Liver (tissue), 9 donors: ENCODE results near the gene SNAPC2. TPM values are rescaled to one million over a fixed set of nuclear protein-coding genes. Genes with fewer than 3 reads are reported as not detected.

Source experiments
- DNase-seq: peaks from one replicate; pipeline ENCODE4 v3.0.0-alpha.2; 2017; ENCODE audit warnings: low spot score
- H3K27ac ChIP-seq, 2 donors: one replicate each; pipeline ENCODE4 v1.7.0; 2013; ENCODE audit warnings: inconsistent platforms in 2 of 2, low read length in 2 of 2, control low read depth in 1 of 2, low read depth in 1 of 2, mild to moderate bottlenecking in 1 of 2
- H3K27me3 ChIP-seq, 4 donors: one replicate each; pipeline versions ENCODE4 v1.6.1 to v1.7.0; 2013; ENCODE audit warnings: low read length in 3 of 4, inconsistent platforms in 1 of 4, mild to moderate bottlenecking in 1 of 4, moderate library complexity in 1 of 4; ENCODE audit not compliant: control insufficient read depth in 4 of 4, insufficient read depth in 4 of 4
- H3K36me3 ChIP-seq, 4 donors: one replicate each; pipeline versions ENCODE4 v1.6.1 to v1.7.0; 2013; ENCODE audit warnings: low read length in 3 of 4, mild to moderate bottlenecking in 3 of 4, low read depth in 1 of 4, moderate library complexity in 1 of 4; ENCODE audit not compliant: control insufficient read depth in 4 of 4, insufficient read depth in 3 of 4
- H3K4me1 ChIP-seq, 4 donors: one replicate each; pipeline versions ENCODE4 v1.6.1 to v1.7.0; 2013; ENCODE audit warnings: low read length in 3 of 4, mild to moderate bottlenecking in 3 of 4, moderate library complexity in 1 of 4; ENCODE audit not compliant: control insufficient read depth in 4 of 4, insufficient read depth in 4 of 4
- H3K4me3 ChIP-seq, 3 donors: one replicate each; pipeline versions ENCODE4 v1.6.1 to v1.7.0; 2013; ENCODE audit warnings: low read length in 3 of 3, control low read depth in 1 of 3, low read depth in 1 of 3, mild to moderate bottlenecking in 1 of 3
- H3K9ac ChIP-seq, 2 donors: one replicate each; pipeline ENCODE4 v1.7.0; 2013; ENCODE audit warnings: low read length in 2 of 2, mild to moderate bottlenecking in 2 of 2, moderate library complexity in 2 of 2, control low read depth in 1 of 2, low read depth in 1 of 2
- H3K9me3 ChIP-seq, 4 donors: one replicate each; pipeline versions ENCODE4 v1.6.1 to v1.7.0; 2013; ENCODE audit warnings: low read length in 3 of 4; ENCODE audit not compliant: control insufficient read depth in 4 of 4
- EGR1 ChIP-seq, 2 donors: IDR thresholded peaks; 2 replicates each; pipeline ENCODE4 v1.6.1; 2016 to 2018; ENCODE audit warnings: antibody characterized with exemption in 2 of 2, low read depth in 2 of 2
- FOXA1 ChIP-seq: IDR thresholded peaks from 2 replicates; pipeline ENCODE4 v1.6.1; 2016; ENCODE audit warnings: antibody characterized with exemption
- FOXA2 ChIP-seq: IDR thresholded peaks from 2 replicates; pipeline ENCODE4 v1.6.1; 2016; ENCODE audit warnings: antibody characterized with exemption
- GABPA ChIP-seq, 2 donors: IDR thresholded peaks in 1 of 2; conservative IDR thresholded peaks in 1 of 2; 2 replicates each; pipeline ENCODE4 v1.6.1; 2016; ENCODE audit warnings: antibody characterized with exemption in 2 of 2, mild to moderate bottlenecking in 1 of 2, moderate library complexity in 1 of 2
- HNF4A ChIP-seq, 2 donors: conservative IDR thresholded peaks; 2 replicates each; pipeline ENCODE4 v1.6.1; 2016; ENCODE audit warnings: antibody characterized with exemption in 2 of 2, mild to moderate bottlenecking in 2 of 2
- HNF4G ChIP-seq: IDR thresholded peaks from 2 replicates; pipeline ENCODE4 v1.6.1; 2016; ENCODE audit warnings: antibody characterized with exemption
- JUND ChIP-seq, 2 donors: IDR thresholded peaks; 2 replicates each; pipeline ENCODE4 v1.6.1; 2016; ENCODE audit warnings: antibody characterized with exemption in 2 of 2
- NR2F2 ChIP-seq: IDR thresholded peaks from 2 replicates; pipeline ENCODE4 v1.6.1; 2016; ENCODE audit warnings: antibody characterized with exemption
- RAD21 ChIP-seq, 2 donors: IDR thresholded peaks; 2 replicates each; pipeline ENCODE4 v1.6.1; 2016; ENCODE audit warnings: antibody characterized with exemption in 2 of 2, mild to moderate bottlenecking in 2 of 2
- RXRA ChIP-seq, 2 donors: IDR thresholded peaks; 2 replicates each; pipeline ENCODE4 v1.6.1; 2017 to 2018; ENCODE audit warnings: antibody characterized with exemption in 2 of 2, mild to moderate bottlenecking in 1 of 2
- SP1 ChIP-seq: IDR thresholded peaks from 2 replicates; pipeline ENCODE4 v1.6.1; 2018; ENCODE audit warnings: antibody characterized with exemption, mild to moderate bottlenecking
- YY1 ChIP-seq: IDR thresholded peaks from 2 replicates; pipeline ENCODE4 v1.6.1; 2016; ENCODE audit warnings: antibody characterized with exemption, mild to moderate bottlenecking
- WGBS: extraction: QIAGEN DNeasy Blood & Tissue Kit; methylation state at CpG from one replicate; pipeline ENCODE4 v1.1.7; 2013; 5-methylcytosine and 5-hydroxymethylcytosine counted together
- polyA plus RNA-seq, 2 donors: library from polyadenylated mRNA; stranded (reverse) in 1 of 2; unstranded in 1 of 2; fragments of 200-250 nt in 1 of 2; fragments of >200 nt in 1 of 2; fragmentation: Nextera tagmentation in 1 of 2; extraction: Ambion mirVana in 1 of 2; gene quantifications; one replicate each; pipeline versions ENCODE4 v1.2.1 to v1.2.3, GENCODE V29; 2013 to 2015
- total RNA-seq, 2 donors: library from RNA; depleted of rRNA; stranded (reverse); fragments of >200 nt; gene quantifications; one replicate each; pipeline ENCODE4 v1.2.3, GENCODE V29; 2014
- TF ChIP-seq, protein P1 (sequence below): fragments of 150-350 bp; IDR thresholded peaks from 2 replicates; pipeline ENCODE4 v1.5.1; 2017; ENCODE audit warnings: improper control_type of control experiment, low read depth, low read length; ENCODE audit not compliant: missing input control
- TF ChIP-seq, protein P2 (sequence below): IDR thresholded peaks from 2 replicates; pipeline ENCODE4 v1.6.1; 2016; ENCODE audit warnings: antibody characterized with exemption
- TF ChIP-seq, protein P3 (sequence below): IDR thresholded peaks from 2 replicates; pipeline ENCODE4 v1.6.1; 2016; ENCODE audit warnings: antibody characterized with exemption
- TF ChIP-seq, protein P4 (sequence below): IDR thresholded peaks from 2 replicates; pipeline ENCODE4 v1.6.1; 2016; ENCODE audit warnings: antibody characterized with exemption
- donor health status: healthy.
- donor health status: healthy.
- donor health status: healthy.
- donor health status: healthy.
- donor health status: healthy.

The SNAPC2 gene
- total and polyA plus RNA-seq, 4 donors: 2.8 to 7.1 (median 3.3) TPM

DNA sequence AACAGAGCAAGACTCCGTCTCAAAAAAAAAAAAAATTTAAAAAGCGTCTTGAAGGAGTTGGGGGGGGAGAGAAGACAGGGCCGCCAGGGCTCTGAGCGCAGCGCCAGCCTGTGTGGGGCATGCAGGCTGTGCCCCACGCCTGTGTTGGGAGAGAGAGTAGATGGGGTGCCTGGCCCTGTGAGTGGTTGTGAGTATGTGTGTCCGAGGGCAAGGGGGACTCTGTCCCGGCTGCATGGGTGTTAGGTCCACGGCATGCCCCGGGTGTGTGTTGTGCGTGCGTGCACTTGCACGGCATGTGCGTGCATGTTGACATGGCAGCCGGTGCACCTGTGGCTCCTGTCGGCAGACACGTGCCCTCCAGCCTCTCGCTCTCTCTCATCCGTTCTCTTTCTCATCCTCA lies 13.0 kb upstream of the SNAPC2 start (continued):
- TF ChIP-seq FOXA2 (no peak), FOXA1 (no peak), YY1 (no peak)
- TF ChIP-seq, protein P1, sequence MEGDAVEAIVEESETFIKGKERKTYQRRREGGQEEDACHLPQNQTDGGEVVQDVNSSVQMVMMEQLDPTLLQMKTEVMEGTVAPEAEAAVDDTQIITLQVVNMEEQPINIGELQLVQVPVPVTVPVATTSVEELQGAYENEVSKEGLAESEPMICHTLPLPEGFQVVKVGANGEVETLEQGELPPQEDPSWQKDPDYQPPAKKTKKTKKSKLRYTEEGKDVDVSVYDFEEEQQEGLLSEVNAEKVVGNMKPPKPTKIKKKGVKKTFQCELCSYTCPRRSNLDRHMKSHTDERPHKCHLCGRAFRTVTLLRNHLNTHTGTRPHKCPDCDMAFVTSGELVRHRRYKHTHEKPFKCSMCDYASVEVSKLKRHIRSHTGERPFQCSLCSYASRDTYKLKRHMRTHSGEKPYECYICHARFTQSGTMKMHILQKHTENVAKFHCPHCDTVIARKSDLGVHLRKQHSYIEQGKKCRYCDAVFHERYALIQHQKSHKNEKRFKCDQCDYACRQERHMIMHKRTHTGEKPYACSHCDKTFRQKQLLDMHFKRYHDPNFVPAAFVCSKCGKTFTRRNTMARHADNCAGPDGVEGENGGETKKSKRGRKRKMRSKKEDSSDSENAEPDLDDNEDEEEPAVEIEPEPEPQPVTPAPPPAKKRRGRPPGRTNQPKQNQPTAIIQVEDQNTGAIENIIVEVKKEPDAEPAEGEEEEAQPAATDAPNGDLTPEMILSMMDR: no peak
- TF ChIP-seq, protein P2, sequence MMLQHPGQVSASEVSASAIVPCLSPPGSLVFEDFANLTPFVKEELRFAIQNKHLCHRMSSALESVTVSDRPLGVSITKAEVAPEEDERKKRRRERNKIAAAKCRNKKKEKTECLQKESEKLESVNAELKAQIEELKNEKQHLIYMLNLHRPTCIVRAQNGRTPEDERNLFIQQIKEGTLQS: no peak

DNA sequence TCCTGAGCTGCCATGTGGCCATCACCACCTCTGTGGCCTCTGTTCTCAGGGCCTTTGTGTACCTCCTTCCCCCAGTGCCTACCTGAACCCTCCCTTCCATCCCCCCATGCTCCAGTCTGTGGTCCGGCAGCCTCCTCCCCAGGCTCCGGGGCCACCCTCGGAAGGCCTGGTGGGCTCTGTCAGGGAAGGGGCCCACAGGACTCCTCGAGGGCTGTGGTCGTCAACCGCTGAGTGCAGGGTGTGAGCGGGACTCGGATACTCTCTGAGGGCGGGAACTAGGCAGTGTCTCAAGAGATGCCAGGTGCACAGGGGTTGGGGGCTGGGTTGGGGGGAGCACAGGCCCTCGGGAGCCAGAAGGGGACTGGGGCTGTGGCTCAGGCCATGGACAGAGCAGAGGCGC lies 12.6 kb upstream of the SNAPC2 start:
- H3K27ac ChIP-seq: no peak overlapping the region
- H3K9ac ChIP-seq: no peak overlapping the region
- DNase-seq: no peak
- H3K27me3 ChIP-seq: no peaks in the 10 kb centered on the region
- H3K36me3 ChIP-seq: peaks cover 0 to 24% (median 12%) of the 10 kb centered on the region in 4 donors
- TF ChIP-seq, protein P3, sequence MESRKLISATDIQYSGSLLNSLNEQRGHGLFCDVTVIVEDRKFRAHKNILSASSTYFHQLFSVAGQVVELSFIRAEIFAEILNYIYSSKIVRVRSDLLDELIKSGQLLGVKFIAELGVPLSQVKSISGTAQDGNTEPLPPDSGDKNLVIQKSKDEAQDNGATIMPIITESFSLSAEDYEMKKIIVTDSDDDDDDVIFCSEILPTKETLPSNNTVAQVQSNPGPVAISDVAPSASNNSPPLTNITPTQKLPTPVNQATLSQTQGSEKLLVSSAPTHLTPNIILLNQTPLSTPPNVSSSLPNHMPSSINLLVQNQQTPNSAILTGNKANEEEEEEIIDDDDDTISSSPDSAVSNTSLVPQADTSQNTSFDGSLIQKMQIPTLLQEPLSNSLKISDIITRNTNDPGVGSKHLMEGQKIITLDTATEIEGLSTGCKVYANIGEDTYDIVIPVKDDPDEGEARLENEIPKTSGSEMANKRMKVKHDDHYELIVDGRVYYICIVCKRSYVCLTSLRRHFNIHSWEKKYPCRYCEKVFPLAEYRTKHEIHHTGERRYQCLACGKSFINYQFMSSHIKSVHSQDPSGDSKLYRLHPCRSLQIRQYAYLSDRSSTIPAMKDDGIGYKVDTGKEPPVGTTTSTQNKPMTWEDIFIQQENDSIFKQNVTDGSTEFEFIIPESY: no peak
- TF ChIP-seq, protein P4, sequence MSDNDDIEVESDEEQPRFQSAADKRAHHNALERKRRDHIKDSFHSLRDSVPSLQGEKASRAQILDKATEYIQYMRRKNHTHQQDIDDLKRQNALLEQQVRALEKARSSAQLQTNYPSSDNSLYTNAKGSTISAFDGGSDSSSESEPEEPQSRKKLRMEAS: no peak
- TF ChIP-seq JUND (IDR thresholded peaks at IDR 0.05): no peak
- TF ChIP-seq GABPA (IDR thresholded peaks at IDR 0.05 in 1 of 2, conservative IDR thresholded peaks at IDR 0.05 in 1 of 2): no peak
- no peak for TF ChIP-seq FOXA2
- no peak for TF ChIP-seq SP1
- 94% methylated on average over 11 of the region's 11 CpGs for WGBS
- H3K4me3 ChIP-seq: no peak overlapping the region
- H3K9me3 ChIP-seq: no peaks in the 10 kb centered on the region
- H3K4me1 ChIP-seq: peaks cover 8 to 32% (median 16%) of the 10 kb centered on the region in 4 donors

DNA sequence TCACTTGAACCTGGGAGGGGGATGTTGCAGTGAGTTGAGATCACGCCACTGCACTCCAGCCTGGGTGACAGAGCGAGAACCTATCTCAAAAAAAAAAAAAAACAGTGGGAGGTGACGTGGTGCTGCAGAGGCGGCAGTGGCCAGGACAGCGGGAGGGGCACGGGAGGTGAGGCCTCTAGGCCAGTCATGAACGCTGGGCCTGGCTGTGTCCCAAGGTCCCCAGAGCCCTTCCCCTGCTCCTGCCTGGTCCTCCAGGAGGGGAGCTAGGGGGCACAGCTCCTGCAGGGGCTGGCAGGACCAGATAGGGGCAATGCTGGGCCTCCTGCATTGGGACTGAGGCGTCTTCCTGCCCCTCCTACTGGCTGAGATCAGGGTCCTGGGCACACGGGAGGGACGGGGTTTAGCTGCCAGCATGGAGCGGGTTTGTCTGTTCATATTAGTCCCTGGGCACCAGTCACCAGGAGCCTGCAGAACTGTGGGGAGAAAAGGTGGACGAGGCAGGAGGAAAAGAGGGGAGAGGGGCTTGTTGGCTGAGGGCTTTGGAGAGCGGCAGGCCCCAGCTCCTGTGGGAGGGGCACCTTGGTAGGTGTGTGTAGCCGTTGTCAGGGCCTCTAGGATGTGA lies 11.9 kb upstream of the SNAPC2 start:
- WGBS: 85% methylated on average over 14 of the region's 14 CpGs
- TF ChIP-seq, protein P2: no peak
- TF ChIP-seq, protein P1: no peak
- TF ChIP-seq SP1: no peak
- no peak for TF ChIP-seq RXRA (IDR thresholded peaks at IDR 0.05)
- no peak for TF ChIP-seq EGR1 (IDR thresholded peaks at IDR 0.05; ENCODE audit: low read depth in 2 of 2)
- TF ChIP-seq HNF4A (conservative IDR thresholded peaks at IDR 0.05): no peak
- TF ChIP-seq YY1: no peak
- no peak for TF ChIP-seq RAD21 (IDR thresholded peaks at IDR 0.05)
- no peak for TF ChIP-seq JUND (IDR thresholded peaks at IDR 0.05)
- TF ChIP-seq, protein P4: no peak
- no peak for TF ChIP-seq HNF4G
- TF ChIP-seq GABPA (IDR thresholded peaks at IDR 0.05 in 1 of 2, conservative IDR thresholded peaks at IDR 0.05 in 1 of 2): no peak
- TF ChIP-seq, protein P3: no peak
- no peak for TF ChIP-seq NR2F2

More for the DNA sequence above, 11.9 kb upstream of the SNAPC2 start:
- no peak for DNase-seq
- no peaks in the 10 kb centered on the region for H3K9me3 ChIP-seq
- H3K9ac ChIP-seq: no peak overlapping the region
- peaks cover 0 to 27% (median 12%) of the 10 kb centered on the region in 4 donors for H3K36me3 ChIP-seq
- H3K4me3 ChIP-seq: no peak overlapping the region
- H3K4me1 ChIP-seq: peaks cover 7 to 29% (median 13%) of the 10 kb centered on the region in 4 donors
- no peaks in the 10 kb centered on the region for H3K27me3 ChIP-seq
- no peak overlapping the region for H3K27ac ChIP-seq
